Measurements from ENCODE around the gene SLC15A3. TPM values are rescaled to one million over a fixed set of nuclear protein-coding genes. Genes with fewer than 3 reads are reported as not detected.

The SLC15A3 gene
- polyA plus RNA-seq, 3 donors, result 27.1 to 121 (median 35.0) TPM

- peaks cover 3 to 6% of the 10 kb centered on the region in 2 donors for H3K27me3 ChIP-seq (ENCODE audit: control insufficient read depth in 2 of 2, insufficient read depth in 2 of 2, low read length in 2 of 2)
- WGBS (ENCODE audit: insufficient coverage), result 25% methylated on average over 6 of the region's 12 CpGs
- peak; percentile 19 to 50 (median 35) for DNase-seq
- Mint-ChIP-seq H3K36me3 (peaks cover 0 to 3% of the 10 kb centered on the region in 2 donors), H3K9me3 (peaks cover 0 to 1% (median 0%) of the 10 kb centered on the region in 7 donors), H3K27ac (peak overlapping the region in 3 of 7 donors; percentile 9 to 50 (median 24)), H3K4me1 (peaks cover 21% of the 10 kb centered on the region), H3K27me3 (ENCODE audit: low read depth in 3 of 3) (peaks cover 14 to 39% (median 17%) of the 10 kb centered on the region in 3 donors), H3K4me3 (no peak overlapping the region)
- no peaks in the 10 kb centered on the region for H3K79me2 ChIP-seq (ENCODE audit: insufficient read depth, low read length)
- no peak overlapping the region for H3K4me3 ChIP-seq (replicated peaks in 1 of 3; ENCODE audit: low read depth in 2 of 3, low read length in 3 of 3)
- no peaks in the 10 kb centered on the region for H4K20me1 ChIP-seq (ENCODE audit: insufficient read depth, low read length)
- peaks cover 7 to 13% of the 10 kb centered on the region in 2 donors for H3K4me1 ChIP-seq (ENCODE audit: control insufficient read depth in 1 of 2, insufficient read depth in 2 of 2, low read length in 2 of 2)
- no peak overlapping the region for H3K9ac ChIP-seq (ENCODE audit: insufficient read depth, low read length, poor library complexity, severe bottlenecking)
- H3K27ac ChIP-seq (ENCODE audit: low read depth in 1 of 2, low read length in 2 of 2), result no peak overlapping the region
- H3K36me3 ChIP-seq (replicated peaks in 1 of 2; ENCODE audit: control insufficient read depth in 1 of 2, insufficient read depth in 2 of 2, low read length in 2 of 2), result no peaks in the 10 kb centered on the region
- intact Hi-C loops (cut with micrococcal nuclease), result no loop called here
- no peak for TF ChIP-seq CTCF (IDR thresholded peaks at IDR 0.05)
- no peaks in the 10 kb centered on the region for H3K9me3 ChIP-seq (replicated peaks in 1 of 2; ENCODE audit: control insufficient read depth in 1 of 2, insufficient read depth in 1 of 2, low read length in 2 of 2)
- no peak overlapping the region for H2AFZ ChIP-seq (ENCODE audit: insufficient read depth, low read depth, low read length, poor library complexity, severe bottlenecking)
- no peak overlapping the region for H3K4me2 ChIP-seq (replicated peaks; ENCODE audit: extremely low read depth, low read length, poor library complexity, severe bottlenecking)
These were observed 37.2 kb upstream of the SLC15A3 start for GRCh38 chr11:60989093-60989650.

GRCh38 chr11:60988658-60989057 is 36.7 kb upstream of the SLC15A3 start:
- Histone ChIP-seq H3K36me3 (replicated peaks in 1 of 2; ENCODE audit: control insufficient read depth in 1 of 2, insufficient read depth in 2 of 2, low read length in 2 of 2) (no peaks in the 10 kb centered on the region), H3K9me3 (replicated peaks in 1 of 2; ENCODE audit: control insufficient read depth in 1 of 2, insufficient read depth in 1 of 2, low read length in 2 of 2) (no peaks in the 10 kb centered on the region), H3K27me3 (ENCODE audit: control insufficient read depth in 2 of 2, insufficient read depth in 2 of 2, low read length in 2 of 2) (peaks cover 3 to 4% of the 10 kb centered on the region in 2 donors), H2AFZ (ENCODE audit: insufficient read depth, low read depth, low read length, poor library complexity, severe bottlenecking) (no peak overlapping the region), H3K9ac (ENCODE audit: insufficient read depth, low read length, poor library complexity, severe bottlenecking) (no peak overlapping the region), H3K79me2 (ENCODE audit: insufficient read depth, low read length) (no peaks in the 10 kb centered on the region), H3K4me1 (ENCODE audit: control insufficient read depth in 1 of 2, insufficient read depth in 2 of 2, low read length in 2 of 2) (peaks cover 7 to 13% of the 10 kb centered on the region in 2 donors), H3K4me3 (replicated peaks in 1 of 3; ENCODE audit: low read depth in 2 of 3, low read length in 3 of 3) (no peak overlapping the region), H4K20me1 (ENCODE audit: insufficient read depth, low read length) (no peaks in the 10 kb centered on the region), H3K4me2 (replicated peaks; ENCODE audit: extremely low read depth, low read length, poor library complexity, severe bottlenecking) (no peak overlapping the region), H3K27ac (ENCODE audit: low read depth in 1 of 2, low read length in 2 of 2) (no peak overlapping the region)
- peaks cover 10 to 35% (median 13%) of the 10 kb centered on the region in 3 donors for H3K27me3 Mint-ChIP-seq (ENCODE audit: low read depth in 3 of 3)
- peaks cover 0 to 3% of the 10 kb centered on the region in 2 donors for H3K36me3 Mint-ChIP-seq
- H3K9me3 Mint-ChIP-seq, result peaks cover 0 to 1% (median 0%) of the 10 kb centered on the region in 7 donors
- TF ChIP-seq CTCF (IDR thresholded peaks at IDR 0.05), result no peak
- H3K27ac Mint-ChIP-seq, result no peak overlapping the region
- intact Hi-C loops (cut with micrococcal nuclease), result no loop called here
- no peak overlapping the region for H3K4me3 Mint-ChIP-seq
- WGBS (ENCODE audit: insufficient coverage), result 100% methylated on average over 1 of the region's 2 CpGs
- no peak for DNase-seq
- peaks cover 21% of the 10 kb centered on the region for H3K4me1 Mint-ChIP-seq

All from CD14-positive monocyte (primary cell).